Spleen (tissue), 7 donors: ENCODE measurements around the gene SCML2.

Source experiments
- CTCF ChIP-seq, 11 experiments: fragments of 200-600 bp in 7 of 11; fragments of 450-650 bp in 4 of 11; sonication (generic) in 4 of 11; IDR thresholded peaks in 8 of 11; conservative IDR thresholded peaks in 3 of 11; 1 replicate in 7 of 11; 2 replicates in 4 of 11; pipeline versions ENCODE4 v1.4.0 to v1.8.0; 2016 to 2021; ENCODE audit warnings: antibody characterized with exemption in 11 of 11, inconsistent platforms in 4 of 11, mild to moderate bottlenecking in 1 of 11
- POLR2A ChIP-seq, 3 donors: fragments of 450-650 bp; IDR thresholded peaks; one replicate each; pipeline ENCODE4 v1.5.1; 2017; ENCODE audit warnings: antibody characterized with exemption in 3 of 3, mild to moderate bottlenecking in 1 of 3
- donor health status: DM: no; HTN: no; CAD: no; lungs with moderate emphysema.
- donor health status: DM: no; HTN: no; CAD: no.
- donor health status: DM: no; HTN: no; CAD: no.

DNA sequence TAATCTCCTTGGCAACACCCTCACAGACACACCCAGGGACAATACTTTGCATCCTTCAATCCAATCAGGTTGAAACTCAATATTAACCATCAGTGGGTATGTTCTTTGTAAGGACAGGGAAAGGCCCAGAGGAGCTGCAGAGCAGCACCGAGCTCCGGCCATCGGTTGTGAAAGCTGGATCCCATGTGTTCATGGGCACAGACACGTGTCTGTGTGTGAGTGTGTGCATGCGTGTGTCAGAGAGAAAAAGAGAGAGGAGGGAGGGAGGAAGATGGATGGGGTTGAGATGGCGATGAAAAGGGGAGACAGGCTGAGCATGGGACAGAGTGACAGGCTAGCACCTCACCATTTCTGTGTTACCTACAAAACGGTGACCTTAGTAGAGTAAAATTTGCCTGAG, 127.0 kb downstream of the SCML2 start:
- TF ChIP-seq CTCF (IDR thresholded peaks at IDR 0.05 in 8 of 11, conservative IDR thresholded peaks at IDR 0.05 in 3 of 11), result no peak
- TF ChIP-seq POLR2A (IDR thresholded peaks at IDR 0.05), result no peak
